HCT116 (cell line): ENCODE measurements around the gene HS6ST1. TPM values are rescaled to one million over a fixed set of nuclear protein-coding genes. Genes with fewer than 3 reads are reported as not detected.

Experiments
- ATAC-seq: fragments of 200-7000 bp; cut with Tn5 transposase; 2 replicates; pipeline ENCODE4 v1.9.1; 2020; ENCODE audit warnings: mild to moderate bottlenecking, moderate library complexity
- BruUV-seq: library from RNA; stranded (reverse); fragments of 400-500 nt; replicated peaks from 2 replicates; lab custom pipeline; 2021; lab: Mats Ljungman, UMichigan
- CTCF ChIA-PET: fragments of 300-600 bp; sonication (Branson Sonifier 250); formaldehyde crosslinking; loops from one replicate; lab custom pipeline; 2021; ENCODE audit warnings: antibody characterized with exemption; lab: Charles Lee
- POLR2A ChIA-PET: fragments of 300-600, 350-600 bp; sonication (Branson Sonifier 250); formaldehyde crosslinking; loops from one replicate; lab custom pipeline; 2021; ENCODE audit warnings: antibody characterized with exemption; lab: Charles Lee
- RAD21 ChIA-PET, 2 experiments: fragments of 300-600 bp; sonication (Branson Sonifier 250); formaldehyde crosslinking; loops; one replicate each; lab custom pipeline; 2023; ENCODE audit warnings: low total read pairs in 2 of 2; ENCODE audit not compliant: uncharacterized antibody in 2 of 2, unreplicated experiment in 2 of 2, low non-redundant PET in 1 of 2; lab: Charles Lee
- DNase-seq: peaks from one replicate; pipeline ENCODE4 v3.0.0-alpha.2; 2010; ENCODE audit warnings: low read depth, low spot score
- H2AFZ ChIP-seq: fragments of 200-600 bp; shearing (Covaris generic), sonication (generic); 2 replicates; pipeline ENCODE4 v1.6.1; 2017; ENCODE audit warnings: low read depth, mixed run types, mixed read lengths, antibody characterized with exemption, low read length; ENCODE audit not compliant: poor library complexity, severe bottlenecking
- H3K27ac ChIP-seq: 2 replicates; pipeline ENCODE4 v1.5.1; 2012; ENCODE audit warnings: low read depth, low read length
- H3K27me3 ChIP-seq: fragments of 200-600 bp; sonication (generic); 2 replicates; pipeline ENCODE4 v1.6.1; 2016; ENCODE audit warnings: mixed run types, low read length, mixed read lengths; ENCODE audit not compliant: insufficient read depth
- H3K36me3 ChIP-seq, 2 experiments: fragments of 200-500 bp in 1 of 2; fragments of 200-600 bp in 1 of 2; sonication (Bioruptor generic) in 1 of 2; sonication (generic) in 1 of 2; 2 replicates each; pipeline versions ENCODE4 v1.5.1 to v1.6.1; 2014 to 2016; ENCODE audit warnings: low read length in 2 of 2, inconsistent platforms in 1 of 2, mixed read lengths in 1 of 2, mixed run types in 1 of 2; ENCODE audit not compliant: insufficient read depth in 2 of 2, control insufficient read depth in 1 of 2
- H3K4me1 ChIP-seq, 2 experiments: fragments of 200-600 bp in 1 of 2; sonication (generic) in 1 of 2; 2 replicates each; pipeline versions ENCODE4 v1.5.1 to v1.6.1; 2012 to 2017; ENCODE audit warnings: low read length in 2 of 2, inconsistent platforms in 1 of 2, mild to moderate bottlenecking in 1 of 2, mixed read lengths in 1 of 2, mixed run types in 1 of 2, moderate library complexity in 1 of 2; ENCODE audit not compliant: insufficient read depth in 2 of 2, control insufficient read depth in 1 of 2
- H3K4me2 ChIP-seq: fragments of 200-600 bp; sonication (generic); 2 replicates; pipeline ENCODE4 v1.6.1; 2017; ENCODE audit warnings: mixed run types, low read length, mixed read lengths
- H3K4me3 ChIP-seq, 2 experiments: fragments of 200-600 bp in 1 of 2; sonication (generic) in 1 of 2; replicated peaks in 1 of 2; 2 replicates each; pipeline ENCODE4 v1.5.1; 2011 to 2016; ENCODE audit warnings: low read length in 2 of 2, control low read depth in 1 of 2, low read depth in 1 of 2, mild to moderate bottlenecking in 1 of 2, mixed read lengths in 1 of 2, mixed run types in 1 of 2
- H3K79me2 ChIP-seq: fragments of 200-600 bp; sonication (generic); 2 replicates; pipeline ENCODE4 v1.6.1; 2017; ENCODE audit warnings: mild to moderate bottlenecking, mixed run types, low read length, moderate library complexity, mixed read lengths; ENCODE audit not compliant: insufficient read depth
- H3K9ac ChIP-seq: fragments of 200-600 bp; sonication (generic); 2 replicates; pipeline ENCODE4 v1.6.1; 2016; ENCODE audit warnings: low read length, mixed read lengths
- H3K9me2 ChIP-seq: fragments of 200-600 bp; sonication (generic), shearing (Covaris generic); 2 replicates; pipeline ENCODE4 v1.6.1; 2017; ENCODE audit warnings: mixed run types, mild to moderate bottlenecking, moderate library complexity; ENCODE audit not compliant: insufficient read depth
- H3K9me3 ChIP-seq, 2 experiments: fragments of 200-500 bp in 1 of 2; fragments of 200-600 bp in 1 of 2; sonication (Bioruptor generic) in 1 of 2; sonication (generic) in 1 of 2; 2 replicates each; pipeline ENCODE4 v1.6.1; 2014 to 2017; ENCODE audit warnings: low read length in 2 of 2, mixed read lengths in 2 of 2, inconsistent platforms in 1 of 2, low read depth in 1 of 2, mild to moderate bottlenecking in 1 of 2, mixed run types in 1 of 2, moderate library complexity in 1 of 2; ENCODE audit not compliant: control insufficient read depth in 1 of 2, insufficient read depth in 1 of 2
- H4K20me1 ChIP-seq: fragments of 200-600 bp; sonication (generic), shearing (Covaris generic); 2 replicates; pipeline ENCODE4 v1.6.1; 2017; ENCODE audit warnings: mixed run types, mild to moderate bottlenecking, moderate library complexity; ENCODE audit not compliant: insufficient read depth
- CBX3 ChIP-seq: IDR thresholded peaks from 2 replicates; pipeline ENCODE4 v1.6.1; 2012; ENCODE audit warnings: low read depth
- CEBPB ChIP-seq: IDR thresholded peaks from 2 replicates; pipeline ENCODE4 v1.6.1; 2012; ENCODE audit warnings: low read depth
- EGR1 ChIP-seq: IDR thresholded peaks from 2 replicates; pipeline ENCODE4 v1.6.1; 2012; ENCODE audit warnings: low read depth
- ELF1 ChIP-seq: IDR thresholded peaks from 2 replicates; pipeline ENCODE4 v1.6.1; 2012; ENCODE audit warnings: low read depth, borderline replicate concordance
- EZH2 ChIP-seq: fragments of 200-600 bp; sonication (generic); IDR thresholded peaks from 2 replicates; pipeline ENCODE4 v1.6.1; 2017; ENCODE audit warnings: antibody characterized with exemption, mixed run types
- JUND ChIP-seq: IDR thresholded peaks from 2 replicates; pipeline ENCODE4 v1.6.1; 2012
- POLR2A ChIP-seq: IDR thresholded peaks from 2 replicates; pipeline ENCODE4 v1.7.0; 2011; ENCODE audit warnings: borderline replicate concordance; ENCODE audit not compliant: insufficient read depth, insufficient read length; ENCODE audit errors: extremely low read depth
- REST ChIP-seq: IDR thresholded peaks from 2 replicates; pipeline ENCODE4 v1.6.1; 2012; ENCODE audit warnings: low read depth
- SP1 ChIP-seq: IDR thresholded peaks from 2 replicates; pipeline ENCODE4 v1.6.1; 2012; ENCODE audit warnings: low read depth
- SRF ChIP-seq: IDR thresholded peaks from 2 replicates; pipeline ENCODE4 v1.6.1; 2012; ENCODE audit warnings: low read depth
- TCF7L2 ChIP-seq: IDR thresholded peaks from 2 replicates; pipeline ENCODE4 v1.7.0; 2011; ENCODE audit warnings: borderline replicate concordance, inconsistent platforms; ENCODE audit not compliant: insufficient read depth, insufficient read length; ENCODE audit errors: extremely low read depth
- ZFX ChIP-seq: fragments of 450-650 bp; IDR thresholded peaks from 2 replicates; pipeline ENCODE4 v1.6.1; 2017
- intact Hi-C: fragments of 100-400 bp; cut with micrococcal nuclease; formaldehyde crosslinking; loops from 2 replicates; pipeline ENCODE4 v1.10.0; 2022
- total RNA-seq: library from RNA; stranded (reverse); gene quantifications from one replicate; pipeline ENCODE4 v1.2.1, GENCODE V29; 2021; ENCODE audit not compliant: unreplicated experiment
- TF ChIP-seq, protein P1 (sequence below), 3 experiments: fragments of 200-600 bp in 1 of 3; sonication (generic) in 1 of 3; IDR thresholded peaks in 2 of 3; conservative IDR thresholded peaks in 1 of 3; 2 replicates each; pipeline ENCODE4 v1.5.1; 2012 to 2017; ENCODE audit warnings: low read depth in 2 of 3, low read length in 2 of 3, antibody characterized with exemption in 1 of 3, borderline replicate concordance in 1 of 3, control low read depth in 1 of 3, mild to moderate bottlenecking in 1 of 3, mixed read lengths in 1 of 3, mixed run types in 1 of 3, moderate library complexity in 1 of 3; ENCODE audit not compliant: insufficient read depth in 1 of 3
- TF ChIP-seq, protein P2 (sequence below): IDR thresholded peaks from 2 replicates; pipeline ENCODE4 v1.6.1; 2012

HS6ST1 gene
- total RNA-seq, 1 experiment from 2014 or later, result 35.0 TPM

DNA sequence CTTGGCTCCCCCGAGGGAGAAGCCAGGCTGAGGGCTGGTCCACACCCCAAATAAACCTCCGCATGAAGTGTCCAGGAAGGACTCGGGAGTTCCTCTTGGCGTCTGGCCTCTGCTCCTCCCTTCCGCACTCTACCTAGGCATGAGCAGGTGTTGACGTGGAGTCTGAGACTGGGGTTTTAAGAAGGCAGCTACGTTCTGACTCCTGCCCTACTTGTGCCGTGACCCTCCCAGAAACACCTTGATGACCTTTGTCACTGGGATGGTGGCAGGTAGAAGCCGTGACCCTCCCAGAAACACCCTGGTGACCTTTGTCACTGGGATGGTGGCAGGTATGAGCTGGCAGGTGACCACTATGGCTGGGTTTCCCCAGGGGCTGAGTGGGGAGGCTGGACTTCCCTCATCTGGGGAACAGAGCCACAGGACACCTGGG lies 54.8 kb downstream of the HS6ST1 start:
- DNase-seq (no peak), ATAC-seq (no peak)
- no peak overlapping the region for H3K4me3 ChIP-seq
- no peaks in the 10 kb centered on the region for H3K79me2 ChIP-seq
- no peaks in the 10 kb centered on the region for H4K20me1 ChIP-seq
- TF ChIP-seq CBX3 (no peak), EGR1 (no peak), CEBPB (no peak), SP1 (no peak), ELF1 (no peak), TCF7L2 (no peak)
- H3K4me2 ChIP-seq, result no peak overlapping the region
- no peak overlapping the region for H2AFZ ChIP-seq
- no peaks in the 10 kb centered on the region for H3K9me3 ChIP-seq
- H3K9me2 ChIP-seq, result no peaks in the 10 kb centered on the region
- H3K4me1 ChIP-seq, result peaks cover 0 to 12% of the 10 kb centered on the region in 2 experiments; a peak in 1 of 4 replicates
- intact Hi-C loops, result no loop called here
- ChIA-PET POLR2A (no interaction called here), CTCF (interaction anchor here (1.6 kb wide), 1 partner anchor 85 kb away, joined by 3 read pairs; no protein-coding TSS in a partner anchor), RAD21 (no interaction called here)
- H3K27me3 ChIP-seq, result no peaks in the 10 kb centered on the region
- no peaks in the 10 kb centered on the region for H3K36me3 ChIP-seq
- H3K9ac ChIP-seq, result no peak overlapping the region
- no peak overlapping the region for H3K27ac ChIP-seq
- no TSS peak for BruUV-seq

DNA sequence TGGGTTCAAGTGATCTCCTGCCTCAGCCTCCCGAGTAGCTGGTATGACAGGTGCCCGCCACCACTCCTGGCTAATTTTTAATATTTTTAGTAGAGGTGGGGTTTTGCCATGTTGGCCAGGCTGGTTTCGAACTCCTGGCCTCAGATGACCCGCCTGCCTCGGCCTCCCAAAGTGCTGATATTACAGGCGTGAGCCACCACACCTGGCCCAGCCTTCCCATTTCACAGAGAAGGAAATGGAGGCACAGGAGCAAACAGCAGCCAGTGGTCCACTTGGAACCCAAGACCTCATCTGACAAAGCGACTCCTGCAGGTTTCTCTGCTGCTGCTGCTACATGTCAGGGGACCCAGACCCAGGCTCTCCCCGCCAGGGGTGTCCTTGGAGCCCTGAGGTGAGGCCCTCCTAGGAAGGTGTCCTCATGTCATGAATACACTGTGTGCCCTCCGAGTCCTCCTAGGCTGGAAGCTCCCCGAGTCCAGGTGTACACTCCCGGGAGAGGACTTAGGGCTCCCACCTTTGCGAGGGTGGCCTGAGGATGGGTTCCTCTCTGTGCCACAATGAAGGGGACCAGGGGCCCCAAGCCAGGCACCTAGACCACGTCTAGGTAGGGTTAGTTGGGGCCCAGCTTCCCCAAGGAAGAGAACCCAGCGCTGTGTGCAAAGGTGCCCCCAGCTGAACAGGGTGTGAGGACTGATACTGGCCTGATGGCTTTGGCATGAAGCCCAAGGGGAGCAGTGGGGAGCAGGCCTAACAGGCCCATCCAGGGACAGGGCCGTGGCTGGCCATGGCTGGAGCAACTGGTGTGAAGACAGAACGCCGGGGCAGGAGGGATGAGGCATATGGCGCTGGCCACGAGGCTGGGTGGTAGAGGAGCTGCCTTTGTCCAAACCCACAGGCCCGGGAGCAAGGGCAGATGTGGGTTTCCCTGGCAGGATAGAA lies 56.1 kb downstream of the HS6ST1 start:
- H3K4me2 ChIP-seq, result no peak overlapping the region
- DNase-seq (no peak), ATAC-seq (0 out of 2 replicates have a peak, but pooled peaks have one; percentile 12)
- no peaks in the 10 kb centered on the region for H3K27me3 ChIP-seq
- no peaks in the 10 kb centered on the region for H3K9me3 ChIP-seq
- ChIA-PET CTCF (interaction anchor here (1.6 kb wide), 1 partner anchor 84 kb away, joined by 3 read pairs; no protein-coding TSS in a partner anchor), POLR2A (no interaction called here), RAD21 (no interaction called here)
- intact Hi-C loops, result no loop called here
- no peaks in the 10 kb centered on the region for H4K20me1 ChIP-seq
- no TSS peak for BruUV-seq
- H3K79me2 ChIP-seq, result no peaks in the 10 kb centered on the region
- no peak overlapping the region for H3K4me3 ChIP-seq
- H2AFZ ChIP-seq, result no peak overlapping the region
- H3K27ac ChIP-seq, result no peak overlapping the region
- no peaks in the 10 kb centered on the region for H3K9me2 ChIP-seq
- H3K4me1 ChIP-seq, result peaks cover 0 to 12% of the 10 kb centered on the region in 2 experiments; a peak in 1 of 4 replicates
- no peak overlapping the region for H3K9ac ChIP-seq
- H3K36me3 ChIP-seq, result no peaks in the 10 kb centered on the region
- TF ChIP-seq EZH2 (no peak), JUND (no peak), REST (no peak), ZFX (no peak), ELF1 (no peak), SRF (no peak), SP1 (no peak), CBX3 (no peak), POLR2A (no peak)
- TF ChIP-seq, protein P1, sequence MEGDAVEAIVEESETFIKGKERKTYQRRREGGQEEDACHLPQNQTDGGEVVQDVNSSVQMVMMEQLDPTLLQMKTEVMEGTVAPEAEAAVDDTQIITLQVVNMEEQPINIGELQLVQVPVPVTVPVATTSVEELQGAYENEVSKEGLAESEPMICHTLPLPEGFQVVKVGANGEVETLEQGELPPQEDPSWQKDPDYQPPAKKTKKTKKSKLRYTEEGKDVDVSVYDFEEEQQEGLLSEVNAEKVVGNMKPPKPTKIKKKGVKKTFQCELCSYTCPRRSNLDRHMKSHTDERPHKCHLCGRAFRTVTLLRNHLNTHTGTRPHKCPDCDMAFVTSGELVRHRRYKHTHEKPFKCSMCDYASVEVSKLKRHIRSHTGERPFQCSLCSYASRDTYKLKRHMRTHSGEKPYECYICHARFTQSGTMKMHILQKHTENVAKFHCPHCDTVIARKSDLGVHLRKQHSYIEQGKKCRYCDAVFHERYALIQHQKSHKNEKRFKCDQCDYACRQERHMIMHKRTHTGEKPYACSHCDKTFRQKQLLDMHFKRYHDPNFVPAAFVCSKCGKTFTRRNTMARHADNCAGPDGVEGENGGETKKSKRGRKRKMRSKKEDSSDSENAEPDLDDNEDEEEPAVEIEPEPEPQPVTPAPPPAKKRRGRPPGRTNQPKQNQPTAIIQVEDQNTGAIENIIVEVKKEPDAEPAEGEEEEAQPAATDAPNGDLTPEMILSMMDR (IDR thresholded peaks at IDR 0.05 in 2 of 3, conservative IDR thresholded peaks at IDR 0.05 in 1 of 3; ENCODE audit: borderline replicate concordance in 1 of 3, insufficient read depth in 1 of 3, low read depth in 2 of 3, low read length in 2 of 3), result no peak
- TF ChIP-seq, protein P2, sequence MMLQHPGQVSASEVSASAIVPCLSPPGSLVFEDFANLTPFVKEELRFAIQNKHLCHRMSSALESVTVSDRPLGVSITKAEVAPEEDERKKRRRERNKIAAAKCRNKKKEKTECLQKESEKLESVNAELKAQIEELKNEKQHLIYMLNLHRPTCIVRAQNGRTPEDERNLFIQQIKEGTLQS, result no peak
